GM12892 (cell line): ENCODE data around the gene MYH16.
"Not testable (repeated sequence)": the region's sequence is repeated elsewhere in the genome, so short reads cannot be mapped to it uniquely, and the experiment has no call there.

Experiments used
- POLR2A ChIP-seq: IDR thresholded peaks from 2 replicates; pipeline ENCODE4 v1.6.1; 2011; ENCODE audit warnings: low read depth, low read length, control low read depth
- POLR2AphosphoS5 ChIP-seq: IDR thresholded peaks from 2 replicates; pipeline ENCODE4 v1.6.1; 2011; ENCODE audit warnings: low read depth, low read length, control low read depth
- TAF1 ChIP-seq: IDR thresholded peaks from 2 replicates; pipeline ENCODE4 v1.6.1; 2011; ENCODE audit warnings: low read depth, mild to moderate bottlenecking, control low read depth, low read length, borderline replicate concordance

DNA sequence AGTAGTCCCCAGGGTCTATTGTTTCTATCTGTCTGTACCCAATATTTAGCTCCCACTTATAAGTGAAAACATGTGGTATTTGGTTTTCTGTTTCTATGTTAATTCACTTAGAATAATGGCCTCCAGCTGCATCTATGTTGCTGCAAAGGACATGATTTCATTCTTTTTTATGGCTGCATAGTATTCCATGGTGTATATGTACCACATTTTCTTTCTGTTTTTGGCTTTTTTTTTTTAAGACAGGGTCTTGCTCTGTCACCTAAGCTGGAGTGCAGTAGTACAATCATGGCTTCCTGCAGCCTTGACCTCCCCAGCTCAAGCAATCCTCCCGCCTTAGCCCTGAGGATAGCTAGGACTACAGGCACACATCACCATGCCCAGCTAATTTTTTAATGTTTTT lies 34.8 kb upstream of the MYH16 start:
- TF ChIP-seq POLR2A, POLR2AphosphoS5, TAF1: not testable (repeated sequence)
